ENCODE results near the gene PAOX. TPM values are rescaled to one million over a fixed set of nuclear protein-coding genes. Genes with fewer than 3 reads are reported as not detected.

PAOX gene
- total and polyA plus RNA-seq, 9 of the 15 experiments (the other 6 are each of a cell fraction or from before 2014, with no cell fraction given): 0.80 to 6.4 (median 2.6) TPM

DNA sequence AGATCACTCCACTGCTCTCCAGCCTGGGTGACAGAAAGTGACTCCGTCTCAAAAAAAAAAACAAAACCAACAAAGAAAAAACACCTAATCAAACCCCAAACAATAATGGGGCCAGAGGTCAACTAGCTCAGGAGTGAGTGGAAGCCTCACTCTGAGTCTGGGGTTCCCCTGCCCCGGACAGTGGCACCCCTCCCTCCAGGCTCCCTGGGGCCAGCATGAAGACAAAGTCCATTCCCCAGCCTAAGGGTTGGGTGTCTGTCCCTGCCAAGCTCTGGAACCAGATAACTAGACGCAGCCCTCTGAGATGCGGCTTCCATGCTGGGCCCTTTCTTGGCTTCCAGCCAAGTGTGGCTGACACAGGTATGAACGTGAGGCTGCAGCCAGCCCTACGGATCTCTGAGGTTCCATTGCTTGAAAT lies 19.5 kb upstream of the PAOX start (continued):
- TF ChIP-seq ATF6 (CRISPR knock-in tag; IDR thresholded peaks at IDR 0.05): no peak
- TF ChIP-seq ADNP (tag; IDR thresholded peaks at IDR 0.05): no peak
- no peak for TF ChIP-seq USF1 (CRISPR knock-in tag; IDR thresholded peaks at IDR 0.05)

DNA sequence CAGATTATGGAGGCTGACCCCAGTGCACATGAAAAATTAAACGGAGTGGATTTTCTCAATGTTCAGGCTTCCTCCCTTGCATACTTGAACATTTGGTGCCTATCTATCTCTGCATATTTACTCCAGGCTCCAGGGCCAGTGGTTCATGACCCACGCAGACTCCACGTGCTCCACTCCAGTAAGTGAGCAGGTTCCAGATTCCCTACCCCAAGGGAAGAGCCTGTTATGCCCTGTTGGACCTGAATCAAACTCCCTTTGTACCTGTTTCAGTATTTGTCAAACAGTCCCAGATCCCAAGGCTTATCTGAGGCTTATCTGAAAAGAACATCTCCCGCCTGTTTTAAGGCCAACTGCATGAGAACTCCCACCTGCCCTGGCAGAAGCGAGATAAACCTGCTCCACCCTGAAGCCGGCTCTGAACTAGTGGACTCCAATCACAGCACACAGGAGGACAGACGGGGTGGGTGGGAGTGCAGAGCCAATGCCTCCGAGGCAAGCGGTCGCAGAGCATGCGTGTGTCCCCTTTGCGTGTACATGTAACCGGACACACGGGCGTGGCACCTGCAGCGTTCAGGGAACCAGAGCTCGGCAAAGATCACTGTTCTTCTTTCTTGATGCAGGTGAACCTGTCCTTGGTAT lies 19.0 kb upstream of the PAOX start:
- ChIA-PET POLR2A (interaction anchor here (1.5 to 1.7 kb wide), 3 partner anchors 11 to 17 kb away, joined by 3 to 10 read pairs (median 4); partner anchors contain the start of gene ECHS1), CTCF (ENCODE audit: low intra/inter-chr PET ratio) (no interaction called here)
- ATAC-seq (peak; percentile 19), DNase-seq (ENCODE audit: extremely low read depth in 1 of 4, low spot score in 3 of 4) (peak in 3 of 4 experiments; percentile 34 to 73 (median 50)), FAIRE-seq (peak; percentile 74)
- Histone ChIP-seq H3K4me2 (ENCODE audit: insufficient read depth, low read length) (peak overlapping the region; percentile 52), H3K27me3 (ENCODE audit: control insufficient read depth in 2 of 2, insufficient read depth in 2 of 2, low read length in 2 of 2) (no peaks in the 10 kb centered on the region), H3K27ac (ENCODE audit: extremely low read depth, low read depth, low read length) (peak overlapping the region; percentile 53; the same call in 2 of the 3 replicates), H3K9ac (ENCODE audit: insufficient read depth in 1 of 2, low read depth in 2 of 2, low read length in 2 of 2) (no peak overlapping the region; a peak in 2 of 4 replicates), H3K4me3 (no peak overlapping the region), H3K4me1 (replicated peaks in 1 of 2; ENCODE audit: control insufficient read depth in 2 of 2, insufficient read depth in 2 of 2, low read length in 2 of 2) (peaks cover 15 to 55% of the 10 kb centered on the region in 2 experiments), H2AFZ (ENCODE audit: low read depth, low read length) (0 out of 2 replicates have a peak overlapping the region, but pooled peaks have one; percentile 60), H3K36me3 (ENCODE audit: control insufficient read depth, insufficient read depth, low read length) (peaks cover 38% of the 10 kb centered on the region; the same call in 1 of the 3 replicates), H3K9me1 (ENCODE audit: control insufficient read depth, insufficient read depth, low read length) (no peaks in the 10 kb centered on the region), H4K20me1 (replicated peaks; ENCODE audit: control insufficient read depth, insufficient read depth, low read length) (no peaks in the 10 kb centered on the region), H3K9me3 (replicated peaks; ENCODE audit: control insufficient read depth, insufficient read depth, low read depth, low read length) (no peaks in the 10 kb centered on the region), H3K79me2 (ENCODE audit: control insufficient read depth, insufficient read depth, low read length) (peaks cover 12% of the 10 kb centered on the region)
- intact Hi-C loops (cut with micrococcal nuclease) (loop anchor here (5.0 kb wide), 1 partner anchor 32 kb away; the partner anchor contains the start of gene MTG1), in situ Hi-C loops (cut with MboI) (no loop called here)
- 0% methylated on average over 13 of the region's 17 CpGs for WGBS (ENCODE audit: insufficient coverage, low coverage, missing lambda C conversion rate)
- BruUV-seq (replicated peaks): no TSS peak
- TF ChIP-seq PRPF4 (IDR thresholded peaks at IDR 0.05; ENCODE audit: insufficient read depth, low read depth, low read length, poor library complexity, severe bottlenecking) (no peak), ILF3 (IDR thresholded peaks at IDR 0.05; ENCODE audit: borderline replicate concordance) (no peak), MLX (CRISPR knock-in tag; conservative IDR thresholded peaks at IDR 0.05) (no peak), ZHX1 (conservative IDR thresholded peaks at IDR 0.05; ENCODE audit: low read length) (no peak), BRCA1 (IDR thresholded peaks at IDR 0.05) (no peak), BRCA1 (CRISPR knock-in tag; IDR thresholded peaks at IDR 0.05) (no peak)
- TF ChIP-seq, protein P1, sequence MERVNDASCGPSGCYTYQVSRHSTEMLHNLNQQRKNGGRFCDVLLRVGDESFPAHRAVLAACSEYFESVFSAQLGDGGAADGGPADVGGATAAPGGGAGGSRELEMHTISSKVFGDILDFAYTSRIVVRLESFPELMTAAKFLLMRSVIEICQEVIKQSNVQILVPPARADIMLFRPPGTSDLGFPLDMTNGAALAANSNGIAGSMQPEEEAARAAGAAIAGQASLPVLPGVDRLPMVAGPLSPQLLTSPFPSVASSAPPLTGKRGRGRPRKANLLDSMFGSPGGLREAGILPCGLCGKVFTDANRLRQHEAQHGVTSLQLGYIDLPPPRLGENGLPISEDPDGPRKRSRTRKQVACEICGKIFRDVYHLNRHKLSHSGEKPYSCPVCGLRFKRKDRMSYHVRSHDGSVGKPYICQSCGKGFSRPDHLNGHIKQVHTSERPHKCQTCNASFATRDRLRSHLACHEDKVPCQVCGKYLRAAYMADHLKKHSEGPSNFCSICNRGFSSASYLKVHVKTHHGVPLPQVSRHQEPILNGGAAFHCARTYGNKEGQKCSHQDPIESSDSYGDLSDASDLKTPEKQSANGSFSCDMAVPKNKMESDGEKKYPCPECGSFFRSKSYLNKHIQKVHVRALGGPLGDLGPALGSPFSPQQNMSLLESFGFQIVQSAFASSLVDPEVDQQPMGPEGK (CRISPR knock-in tag; IDR thresholded peaks at IDR 0.05; ENCODE audit: borderline replicate concordance): no peak

All from K562 (cell line).